Spleen (tissue), 11 donors: ENCODE measurements around the gene NGEF. TPM values are rescaled to one million over a fixed set of nuclear protein-coding genes. Genes with fewer than 3 reads are reported as not detected.
A peak's percentile ranks its signal among the peaks of the same experiment; 100 is the strongest.

ENCODE experiments used
- DNase-seq: peaks from one replicate; pipeline ENCODE4 v3.0.0-alpha.2; 2020
- H3K27ac ChIP-seq, 8 donors: fragments of 200-600 bp; sonication (generic) in 7 of 8; 1 replicate in 4 of 8; 2 replicates in 4 of 8; pipeline versions ENCODE4 v1.5.0 to v1.8.0; 2016 to 2021; ENCODE audit warnings: inconsistent platforms in 4 of 8, mild to moderate bottlenecking in 4 of 8, moderate library complexity in 1 of 8
- H3K27me3 ChIP-seq, 7 donors: fragments of 200-600 bp; sonication (generic) in 6 of 7; replicated peaks in 1 of 7; 1 replicate in 4 of 7; 2 replicates in 3 of 7; pipeline versions ENCODE4 v1.5.0 to v1.8.0; 2016 to 2021; ENCODE audit warnings: inconsistent platforms in 3 of 7, mild to moderate bottlenecking in 1 of 7
- H3K36me3 ChIP-seq, 6 donors: fragments of 200-600 bp; sonication (generic) in 5 of 6; 1 replicate in 4 of 6; 2 replicates in 2 of 6; pipeline versions ENCODE4 v1.5.0 to v1.8.0; 2016 to 2021; ENCODE audit warnings: inconsistent platforms in 2 of 6
- H3K4me1 ChIP-seq, 6 donors: fragments of 200-600 bp; sonication (generic) in 5 of 6; 1 replicate in 3 of 6; 2 replicates in 3 of 6; pipeline versions ENCODE4 v1.5.0 to v1.8.0; 2016 to 2021; ENCODE audit warnings: inconsistent platforms in 3 of 6
- H3K4me3 ChIP-seq, 8 donors: fragments of 200-600 bp; sonication (generic) in 7 of 8; 1 replicate in 4 of 8; 2 replicates in 4 of 8; pipeline versions ENCODE4 v1.5.0 to v1.8.0; 2016 to 2021; ENCODE audit warnings: inconsistent platforms in 4 of 8, mild to moderate bottlenecking in 4 of 8, moderate library complexity in 2 of 8
- H3K9me3 ChIP-seq, 8 donors: fragments of 200-600 bp; sonication (generic) in 7 of 8; 1 replicate in 4 of 8; 2 replicates in 4 of 8; pipeline versions ENCODE4 v1.5.0 to v1.8.0; 2016 to 2021; ENCODE audit warnings: inconsistent platforms in 4 of 8
- CTCF ChIP-seq, 11 experiments: fragments of 200-600 bp in 7 of 11; fragments of 450-650 bp in 4 of 11; sonication (generic) in 4 of 11; IDR thresholded peaks in 8 of 11; conservative IDR thresholded peaks in 3 of 11; 1 replicate in 7 of 11; 2 replicates in 4 of 11; pipeline versions ENCODE4 v1.4.0 to v1.8.0; 2016 to 2021; ENCODE audit warnings: antibody characterized with exemption in 11 of 11, inconsistent platforms in 4 of 11, mild to moderate bottlenecking in 1 of 11
- POLR2A ChIP-seq, 3 donors: fragments of 450-650 bp; IDR thresholded peaks; one replicate each; pipeline ENCODE4 v1.5.1; 2017; ENCODE audit warnings: antibody characterized with exemption in 3 of 3, mild to moderate bottlenecking in 1 of 3
- POLR2AphosphoS5 ChIP-seq, 3 donors: sonication (generic); formaldehyde crosslinking; IDR thresholded peaks; one replicate each; pipeline ENCODE4 v1.5.1; 2017; ENCODE audit warnings: antibody characterized with exemption in 3 of 3
- WGBS, 5 donors: extraction: QIAGEN DNeasy Blood & Tissue Kit in 3 of 5; methylation state at CpG; one replicate each; pipeline versions ENCODE4 v1.1.5 to v1.1.7; 2013 to 2018; 5-methylcytosine and 5-hydroxymethylcytosine counted together
- intact Hi-C: fragments of 100-400 bp; cut with DNase I; formaldehyde crosslinking; loops from one replicate; pipeline ENCODE4 v1.15.0; 2023; ENCODE audit warnings: low total_unique reads
- polyA plus RNA-seq, 3 donors: library from polyadenylated mRNA; stranded (reverse); fragments of 200-250 nt; gene quantifications; one replicate each; pipeline ENCODE4 v1.2.1, GENCODE V29; 2013
- total RNA-seq, 7 donors: library from RNA; depleted of rRNA in 3 of 7; stranded (reverse); fragments of >200 nt in 3 of 7; fragmentation: NEBNext Ultra II Directional in 4 of 7; extraction: Animal tissue kit (Norgen Biotek cat#: 25700) in 4 of 7; gene quantifications; one replicate each; pipeline versions ENCODE4 v1.1.0 to v1.2.1, GENCODE V29; 2016 to 2021
- donor health status: healthy with polysubstance abuse.
- donor health status: DM: no; HTN: no; CAD: no; lungs with moderate emphysema.
- donor health status: DM: no; HTN: no; CAD: no.
- donor health status: Bipolar disorder and iron deficiency.
- donor health status: healthy.
- donor health status: DM: no; HTN: no; CAD: no.
- donor health status: DM: yes; HTN: yes; CAD: no.

Gene NGEF
- total and polyA plus RNA-seq, 10 donors, result 0.23 to 0.79 (median 0.43) TPM; not detected in 5

- Histone ChIP-seq H3K9me3 (no peaks in the 10 kb centered on the region), H3K36me3 (no peaks in the 10 kb centered on the region), H3K4me3 (no peak overlapping the region), H3K27ac (no peak overlapping the region), H3K4me1 (peaks cover 11 to 22% (median 19%) of the 10 kb centered on the region in 6 donors), H3K27me3 (peaks cover 0 to 64% (median 28%) of the 10 kb centered on the region in 7 donors)
- WGBS, 5 donors, result 71 to 84% (median 78%) methylated on average over 4 of the region's 4 CpGs
- no peak for DNase-seq
- intact Hi-C loops, result no loop called here
- TF ChIP-seq POLR2A (IDR thresholded peaks at IDR 0.05) (no peak), POLR2AphosphoS5 (IDR thresholded peaks at IDR 0.05) (no peak), CTCF (IDR thresholded peaks at IDR 0.05 in 8 of 11, conservative IDR thresholded peaks at IDR 0.05 in 3 of 11) (no peak)
Measured at GRCh38 chr2:232931636-232932035, 81.4 kb downstream of the NGEF start.

- no peak for DNase-seq
- peaks cover 0 to 80% (median 38%) of the 10 kb centered on the region in 7 donors for H3K27me3 ChIP-seq
- no peak overlapping the region for H3K4me3 ChIP-seq
- H3K27ac ChIP-seq, result no peak overlapping the region
- TF ChIP-seq POLR2AphosphoS5 (IDR thresholded peaks at IDR 0.05) (no peak), POLR2A (IDR thresholded peaks at IDR 0.05) (no peak), CTCF (IDR thresholded peaks at IDR 0.05 in 8 of 11, conservative IDR thresholded peaks at IDR 0.05 in 3 of 11) (no peak)
- peaks cover 11 to 32% (median 22%) of the 10 kb centered on the region in 6 donors for H3K4me1 ChIP-seq
- no peaks in the 10 kb centered on the region for H3K36me3 ChIP-seq
- H3K9me3 ChIP-seq, result no peaks in the 10 kb centered on the region
- intact Hi-C loops, result no loop called here
- WGBS, 5 donors, result 81 to 91% (median 89%) methylated on average over 8 of the region's 8 CpGs
Measured at GRCh38 chr2:232930059-232930400, 83.0 kb downstream of the NGEF start.

- TF ChIP-seq POLR2AphosphoS5 (IDR thresholded peaks at IDR 0.05) (no peak), CTCF (IDR thresholded peaks at IDR 0.05 in 8 of 11, conservative IDR thresholded peaks at IDR 0.05 in 3 of 11) (no peak), POLR2A (IDR thresholded peaks at IDR 0.05) (no peak)
- peaks cover 0 to 86% (median 39%) of the 10 kb centered on the region in 7 donors for H3K27me3 ChIP-seq
- 71 to 81% (median 78%) methylated on average over 9 of the region's 9 CpGs for WGBS, 5 donors
Measured at GRCh38 chr2:232929303-232930058, 83.6 kb downstream of the NGEF start.

GRCh38 chr2:232928551-232929302 is 84.3 kb downstream of the NGEF start:
- no peak for DNase-seq
- intact Hi-C loops, result no loop called here
- Histone ChIP-seq H3K27me3 (peaks cover 0 to 89% (median 39%) of the 10 kb centered on the region in 7 donors), H3K4me1 (peaks cover 11 to 32% (median 22%) of the 10 kb centered on the region in 6 donors), H3K36me3 (no peaks in the 10 kb centered on the region), H3K4me3 (peak overlapping the region in 6 of 8 donors; percentile 2 to 68 (median 24)), H3K9me3 (peaks cover 0 to 6% (median 3%) of the 10 kb centered on the region in 8 donors), H3K27ac (no peak overlapping the region)
- TF ChIP-seq CTCF (IDR thresholded peaks at IDR 0.05 in 8 of 11, conservative IDR thresholded peaks at IDR 0.05 in 3 of 11), result no peak
- TF ChIP-seq POLR2AphosphoS5 (IDR thresholded peaks at IDR 0.05), result no peak
- TF ChIP-seq POLR2A (IDR thresholded peaks at IDR 0.05), result no peak
- WGBS, 5 donors, result 27 to 35% (median 31%) methylated on average over 34 to 56 of the region's 56 CpGs

More at GRCh38 chr2:232929303-232930058, 83.6 kb downstream of the NGEF start:
- intact Hi-C loops, result no loop called here
- Histone ChIP-seq H3K4me3 (no peak overlapping the region), H3K9me3 (peaks cover 0 to 2% (median under 1%) of the 10 kb centered on the region in 8 donors), H3K27ac (no peak overlapping the region), H3K36me3 (no peaks in the 10 kb centered on the region), H3K4me1 (peaks cover 11 to 32% (median 22%) of the 10 kb centered on the region in 6 donors)
- DNase-seq, result no peak
